Activated naive CD4-positive, alpha-beta T cell treated with anti-CD3 and anti-CD28 coated beads, Interleukin-2, amount 50 U/mL, for 24 hours (primary cell): ENCODE measurements around the gene EPS8L2.

Experiments
- H3K27ac Mint-ChIP-seq: one replicate; pipeline ENCODE4 v1.8.0; 2021; ENCODE audit warnings: mild to moderate bottlenecking, mixed read lengths
- H3K27me3 Mint-ChIP-seq: one replicate; pipeline ENCODE4 v1.8.0; 2021; ENCODE audit warnings: mixed read lengths
- H3K36me3 Mint-ChIP-seq: one replicate; pipeline ENCODE4 v1.8.0; 2021; ENCODE audit warnings: mixed read lengths
- H3K4me1 Mint-ChIP-seq: one replicate; pipeline ENCODE4 v1.8.0; 2021; ENCODE audit warnings: mixed read lengths
- H3K4me3 Mint-ChIP-seq: one replicate; pipeline ENCODE4 v1.8.0; 2021; ENCODE audit warnings: mild to moderate bottlenecking, mixed read lengths
- H3K9me3 Mint-ChIP-seq: one replicate; pipeline ENCODE4 v1.8.0; 2021; ENCODE audit warnings: mixed read lengths

Gene EPS8L2

GRCh38 chr11:707817-708420 is 1.9 kb downstream of the EPS8L2 start:
- H3K4me1 Mint-ChIP-seq, result peaks cover 6% of the 10 kb centered on the region
- H3K27me3 Mint-ChIP-seq, result no peaks in the 10 kb centered on the region
- no peak overlapping the region for H3K4me3 Mint-ChIP-seq
- no peaks in the 10 kb centered on the region for H3K36me3 Mint-ChIP-seq
- H3K9me3 Mint-ChIP-seq, result no peaks in the 10 kb centered on the region
- no peak overlapping the region for H3K27ac Mint-ChIP-seq

DNA sequence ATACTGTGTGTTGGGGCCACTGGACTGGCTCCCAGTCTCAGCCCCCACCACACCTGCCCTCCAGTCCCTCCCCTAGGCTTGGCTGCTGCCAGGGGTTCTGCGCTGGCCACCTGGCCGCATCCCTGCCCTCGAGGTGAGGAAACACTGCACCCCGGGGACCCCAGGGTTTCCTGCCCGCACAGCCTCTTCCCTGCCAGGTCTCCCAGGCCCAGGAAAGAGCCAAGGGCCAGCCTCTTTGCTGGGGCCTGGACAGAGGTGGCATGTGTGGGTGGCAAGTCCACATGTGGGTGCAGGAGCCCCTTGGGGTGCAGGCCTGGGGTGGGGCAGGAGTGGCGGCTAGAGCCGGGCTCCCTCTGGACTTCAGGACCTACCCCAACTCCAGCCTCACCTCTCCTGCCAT is 2.5 kb downstream of the EPS8L2 start:
- H3K4me3 Mint-ChIP-seq, result no peak overlapping the region
- H3K4me1 Mint-ChIP-seq, result peaks cover 6% of the 10 kb centered on the region
- H3K27ac Mint-ChIP-seq, result no peak overlapping the region
- no peaks in the 10 kb centered on the region for H3K36me3 Mint-ChIP-seq
- H3K9me3 Mint-ChIP-seq, result no peaks in the 10 kb centered on the region
- H3K27me3 Mint-ChIP-seq, result no peaks in the 10 kb centered on the region

DNA sequence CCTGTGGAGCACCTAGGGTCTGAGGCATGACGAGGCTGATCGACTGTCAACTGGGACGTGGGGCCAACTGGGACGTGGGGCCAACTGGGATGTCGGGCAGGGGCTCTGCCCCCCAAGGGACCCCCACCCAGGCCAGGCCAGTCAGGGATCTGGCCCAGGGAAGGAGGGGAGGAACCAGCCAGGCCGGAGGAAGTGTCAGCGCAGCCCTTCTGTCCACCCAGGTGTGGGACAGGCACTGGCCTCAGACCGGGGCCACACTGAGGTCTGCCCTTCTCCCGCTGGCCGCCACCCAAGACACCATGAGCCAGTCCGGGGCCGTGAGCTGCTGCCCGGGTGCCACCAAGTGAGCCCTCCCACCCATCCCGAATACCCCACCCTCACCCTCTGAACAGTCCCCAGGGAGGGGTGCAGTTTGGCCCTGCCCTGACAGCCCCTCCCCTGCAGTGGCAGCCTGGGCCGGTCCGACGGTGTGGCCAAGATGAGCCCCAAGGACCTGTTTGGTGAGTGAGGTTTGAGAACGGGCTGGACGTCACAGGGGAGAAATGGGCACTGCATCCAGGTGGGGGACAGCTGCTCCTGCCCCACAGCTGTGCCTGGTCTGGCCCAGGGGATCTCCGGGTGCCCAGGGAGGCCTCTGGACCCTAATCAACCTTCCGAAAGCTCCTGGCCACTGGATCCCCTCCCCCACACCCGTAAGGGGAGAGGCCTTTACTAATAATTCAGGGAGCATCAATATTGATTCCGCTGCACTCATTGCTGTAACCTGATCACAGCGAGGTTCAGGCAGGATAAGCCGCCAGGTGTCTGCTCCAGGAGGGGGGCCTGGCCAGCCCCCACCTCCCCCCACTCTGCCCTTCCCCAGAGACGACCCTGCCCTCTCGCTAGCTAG is 3.3 kb downstream of the EPS8L2 start:
- no peaks in the 10 kb centered on the region for H3K27me3 Mint-ChIP-seq
- no peak overlapping the region for H3K27ac Mint-ChIP-seq
- H3K4me3 Mint-ChIP-seq, result no peak overlapping the region
- peaks cover 6% of the 10 kb centered on the region for H3K4me1 Mint-ChIP-seq
- H3K9me3 Mint-ChIP-seq, result no peaks in the 10 kb centered on the region
- H3K36me3 Mint-ChIP-seq, result no peaks in the 10 kb centered on the region

DNA sequence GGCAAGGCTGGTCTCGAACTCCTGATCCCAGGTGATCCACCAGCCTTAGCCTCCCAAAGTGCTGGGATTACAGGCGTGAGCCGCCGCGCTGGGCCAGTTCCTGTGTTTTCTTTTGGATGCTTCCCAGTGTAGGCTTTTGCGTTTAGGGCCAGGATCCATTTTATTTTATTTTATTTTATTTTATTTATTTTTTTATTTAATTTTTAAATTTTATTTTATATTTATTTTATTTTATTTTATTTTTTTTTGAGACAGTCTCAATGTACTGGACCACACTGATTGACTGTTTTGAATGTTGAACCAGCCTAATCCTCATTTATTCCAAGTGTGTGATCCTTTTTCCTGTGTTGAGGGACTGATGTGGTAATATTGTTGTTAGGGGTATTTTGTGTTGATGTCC is 8.4 kb downstream of the EPS8L2 start:
- H3K9me3 Mint-ChIP-seq, result no peaks in the 10 kb centered on the region
- peaks cover 6% of the 10 kb centered on the region for H3K4me1 Mint-ChIP-seq
- peak overlapping the region; percentile 8 for H3K27ac Mint-ChIP-seq
- peaks cover 2% of the 10 kb centered on the region for H3K36me3 Mint-ChIP-seq
- no peak overlapping the region for H3K4me3 Mint-ChIP-seq
- H3K27me3 Mint-ChIP-seq, result peaks cover under 1% of the 10 kb centered on the region

GRCh38 chr11:719214-720016 is 13.4 kb downstream of the EPS8L2 start:
- peaks cover 2% of the 10 kb centered on the region for H3K36me3 Mint-ChIP-seq
- H3K4me3 Mint-ChIP-seq, result peak overlapping the region; percentile 59
- peaks cover 5% of the 10 kb centered on the region for H3K4me1 Mint-ChIP-seq
- peaks cover 11% of the 10 kb centered on the region for H3K27me3 Mint-ChIP-seq
- H3K27ac Mint-ChIP-seq, result no peak overlapping the region
- H3K9me3 Mint-ChIP-seq, result no peaks in the 10 kb centered on the region

GRCh38 chr11:720017-720641 is 14.1 kb downstream of the EPS8L2 start:
- peaks cover 11% of the 10 kb centered on the region for H3K27me3 Mint-ChIP-seq
- H3K4me3 Mint-ChIP-seq, result peak overlapping the region; percentile 59
- H3K36me3 Mint-ChIP-seq, result peaks cover 2% of the 10 kb centered on the region
- no peaks in the 10 kb centered on the region for H3K9me3 Mint-ChIP-seq
- peak overlapping the region; percentile 65 for H3K27ac Mint-ChIP-seq
- peaks cover 5% of the 10 kb centered on the region for H3K4me1 Mint-ChIP-seq

GRCh38 chr11:720642-721246 is 14.7 kb downstream of the EPS8L2 start:
- Mint-ChIP-seq H3K36me3 (no peaks in the 10 kb centered on the region), H3K27ac (no peak overlapping the region), H3K4me3 (peak overlapping the region; percentile 59), H3K4me1 (peaks cover 5% of the 10 kb centered on the region), H3K27me3 (peaks cover 11% of the 10 kb centered on the region), H3K9me3 (no peaks in the 10 kb centered on the region)

DNA sequence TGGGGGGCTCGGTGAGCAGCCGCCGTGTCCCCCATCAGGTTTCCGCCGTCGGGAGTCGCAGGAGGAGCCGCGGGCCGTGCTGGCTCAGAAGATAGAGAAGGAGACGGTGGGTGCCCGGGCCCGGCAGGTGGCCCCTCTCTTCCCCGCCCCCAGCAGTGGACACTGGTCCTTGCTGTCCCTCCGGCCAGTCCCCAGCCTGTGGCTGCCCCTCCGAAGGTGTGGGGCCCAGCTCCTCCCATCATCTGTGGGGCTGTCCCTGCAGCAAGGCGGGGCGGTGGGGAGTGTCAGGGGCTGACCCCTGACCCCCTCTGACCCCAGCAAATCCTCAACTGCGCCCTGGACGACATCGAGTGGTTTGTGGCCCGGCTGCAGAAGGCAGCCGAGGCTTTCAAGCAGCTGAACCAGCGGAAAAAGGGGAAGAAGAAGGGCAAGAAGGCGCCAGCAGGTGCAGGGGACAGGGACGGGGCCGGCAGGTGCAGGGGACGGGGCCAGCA is 15.3 kb downstream of the EPS8L2 start:
- Mint-ChIP-seq H3K9me3 (no peaks in the 10 kb centered on the region), H3K4me3 (peak overlapping the region; percentile 62), H3K4me1 (peaks cover 5% of the 10 kb centered on the region), H3K27ac (no peak overlapping the region), H3K36me3 (no peaks in the 10 kb centered on the region), H3K27me3 (peaks cover 11% of the 10 kb centered on the region)

DNA sequence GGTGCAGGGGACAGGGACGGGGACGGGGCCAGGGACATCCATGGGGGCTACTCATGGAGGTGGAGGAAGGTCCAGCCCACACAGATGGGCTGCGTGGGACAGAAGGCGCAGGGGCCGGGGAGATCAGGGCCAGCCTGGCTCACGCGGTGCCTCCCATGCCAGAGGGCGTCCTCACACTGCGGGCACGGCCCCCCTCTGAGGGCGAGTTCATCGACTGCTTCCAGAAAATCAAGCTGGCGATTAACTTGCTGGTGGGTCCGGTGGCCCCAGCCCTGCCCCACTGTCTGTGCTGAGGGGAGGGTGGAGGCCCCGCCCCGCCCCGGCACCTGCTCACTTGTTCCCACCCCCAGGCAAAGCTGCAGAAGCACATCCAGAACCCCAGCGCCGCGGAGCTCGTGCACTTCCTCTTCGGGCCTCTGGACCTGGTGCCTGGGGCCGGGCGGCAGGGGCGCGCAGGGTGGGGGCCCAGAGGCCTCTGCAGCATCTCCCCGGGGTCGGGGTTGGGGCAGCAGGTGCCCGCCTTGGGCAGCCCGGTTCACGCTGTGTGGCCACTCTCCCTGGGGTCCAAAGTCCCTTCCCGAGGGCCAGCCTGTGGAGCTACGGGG is 15.8 kb downstream of the EPS8L2 start:
- Mint-ChIP-seq H3K4me3 (peak overlapping the region; percentile 62), H3K27ac (no peak overlapping the region), H3K36me3 (no peaks in the 10 kb centered on the region), H3K27me3 (peaks cover 11% of the 10 kb centered on the region), H3K9me3 (no peaks in the 10 kb centered on the region), H3K4me1 (peaks cover 5% of the 10 kb centered on the region)

- Mint-ChIP-seq H3K9me3 (no peaks in the 10 kb centered on the region), H3K36me3 (no peaks in the 10 kb centered on the region), H3K27me3 (peaks cover 11% of the 10 kb centered on the region), H3K4me1 (peaks cover 5% of the 10 kb centered on the region), H3K4me3 (no peak overlapping the region), H3K27ac (no peak overlapping the region)
These were observed 16.3 kb downstream of the EPS8L2 start for GRCh38 chr11:722346-722811.

DNA sequence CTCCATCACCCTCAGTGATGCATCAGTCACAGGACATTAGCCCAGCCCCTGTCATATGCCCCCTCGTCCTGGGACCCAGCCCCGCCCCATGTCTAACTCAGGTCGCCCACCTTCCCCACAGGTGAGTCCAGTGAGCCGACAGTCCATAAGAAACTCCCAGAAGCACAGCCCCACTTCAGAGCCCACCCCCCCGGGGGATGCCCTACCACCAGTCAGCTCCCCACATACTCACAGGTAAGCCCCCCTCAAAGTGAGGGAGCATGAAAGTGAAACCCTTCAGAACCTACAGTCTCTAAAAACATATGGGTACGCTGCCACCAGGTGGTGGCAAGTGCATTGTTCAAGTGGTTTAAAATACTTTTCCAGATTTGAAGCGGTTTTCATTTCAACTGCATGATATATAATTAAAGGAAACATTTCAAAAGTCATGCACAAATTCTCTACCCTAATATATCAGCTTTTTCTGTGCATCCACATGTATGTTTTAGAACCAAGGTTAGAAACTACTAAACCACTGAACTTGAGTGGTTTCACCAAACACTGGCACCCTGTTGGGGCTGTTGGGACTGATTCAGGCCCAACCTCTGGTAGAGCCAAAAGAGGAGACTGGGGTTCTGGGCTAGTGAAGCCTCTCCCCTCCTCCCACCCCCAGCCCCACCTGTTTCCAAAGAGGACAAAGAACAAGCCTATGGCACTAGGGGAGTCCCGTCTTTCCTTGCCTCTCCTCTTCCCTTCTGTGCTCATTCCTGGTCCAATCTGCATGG is 17.3 kb downstream of the EPS8L2 start:
- peaks cover 11% of the 10 kb centered on the region for H3K27me3 Mint-ChIP-seq
- H3K9me3 Mint-ChIP-seq, result no peaks in the 10 kb centered on the region
- no peaks in the 10 kb centered on the region for H3K36me3 Mint-ChIP-seq
- peaks cover 5% of the 10 kb centered on the region for H3K4me1 Mint-ChIP-seq
- peak overlapping the region; percentile 47 for H3K4me3 Mint-ChIP-seq
- no peak overlapping the region for H3K27ac Mint-ChIP-seq

- H3K27me3 Mint-ChIP-seq, result peaks cover 11% of the 10 kb centered on the region
- H3K9me3 Mint-ChIP-seq, result no peaks in the 10 kb centered on the region
- H3K27ac Mint-ChIP-seq, result no peak overlapping the region
- H3K36me3 Mint-ChIP-seq, result no peaks in the 10 kb centered on the region
- H3K4me3 Mint-ChIP-seq, result no peak overlapping the region
- H3K4me1 Mint-ChIP-seq, result peaks cover 5% of the 10 kb centered on the region
These were observed 18.2 kb downstream of the EPS8L2 start for GRCh38 chr11:724049-724777.

DNA sequence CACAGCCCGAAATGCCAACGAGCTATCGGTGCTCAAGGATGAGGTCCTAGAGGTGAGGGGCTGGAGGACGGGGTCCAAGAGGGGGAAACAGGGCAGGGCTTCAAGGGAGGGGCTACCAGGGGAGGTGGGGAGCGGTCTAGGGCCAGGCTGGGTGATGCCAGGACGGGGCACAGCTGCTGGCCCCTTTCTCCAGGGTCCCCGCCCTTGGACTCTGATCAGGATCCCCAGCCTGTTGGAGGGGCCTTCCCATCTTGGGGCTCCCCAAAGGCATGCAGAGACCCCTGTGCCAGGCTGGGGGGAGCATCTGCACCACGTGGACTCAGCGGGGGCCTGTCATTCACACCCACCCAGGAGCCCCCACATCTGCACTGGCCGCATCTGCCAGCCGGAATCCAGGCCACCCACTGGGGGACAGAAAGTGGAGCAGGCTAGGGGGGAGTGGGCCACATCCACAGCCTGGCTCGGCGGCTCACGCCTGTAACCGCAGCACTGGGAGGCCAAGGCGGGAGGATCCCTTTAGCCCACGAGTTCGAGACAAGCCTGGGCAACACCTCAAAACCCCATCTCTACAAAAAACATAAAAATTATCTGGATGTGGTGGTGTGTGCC is 18.9 kb downstream of the EPS8L2 start:
- H3K27ac Mint-ChIP-seq, result no peak overlapping the region
- H3K4me1 Mint-ChIP-seq, result peaks cover 5% of the 10 kb centered on the region
- H3K9me3 Mint-ChIP-seq, result no peaks in the 10 kb centered on the region
- peaks cover 8% of the 10 kb centered on the region for H3K27me3 Mint-ChIP-seq
- peak overlapping the region; percentile 23 for H3K4me3 Mint-ChIP-seq
- no peaks in the 10 kb centered on the region for H3K36me3 Mint-ChIP-seq
